HepG2 (cell line): ENCODE data around the gene CFL1. TPM values are rescaled to one million over a fixed set of nuclear protein-coding genes. Genes with fewer than 3 reads are reported as not detected.

Experiments used
- polyA plus RNA-seq, 8 experiments: library from polyadenylated mRNA; depleted of rRNA in 3 of 8; stranded (reverse) in 7 of 8; unstranded in 1 of 8; fragments of >200 nt; fragmentation: Illumina TruSeq in 4 of 8; extraction: Trizol in 4 of 8; gene quantifications; 2 replicates each; pipeline versions ENCODE4 v1.2.1 to v1.2.3, GENCODE V29; 2011 to 2016; ENCODE audit warnings: low read depth in 4 of 8, missing spikeins in 1 of 8, mixed read lengths in 1 of 8; ENCODE audit not compliant: insufficient read depth in 1 of 8
- total RNA-seq, 5 experiments: library from RNA; depleted of rRNA; stranded (reverse); fragments of >200 nt; fragmentation: Illumina TruSeq; extraction: Trizol; gene quantifications; 2 replicates each; pipeline ENCODE4 v1.2.3, GENCODE V29; 2016; ENCODE audit warnings: low read depth in 1 of 5

The CFL1 gene
- total and polyA plus RNA-seq, 2 of the 13 experiments (the other 11 are each of a cell fraction or from before 2014, with no cell fraction given): 379 to 383 TPM

Other genes with a start within 250 kb of the CFL1 start
- 35.6 and 51.5 TPM in 2 replicates for gene MAP3K11, start 244.0 kb downstream of the CFL1 start, total RNA-seq (2016; rRNA removed; fragmentation: Illumina TruSeq; extraction: Trizol)
- 35.9 and 54.6 TPM in 2 replicates for gene MAP3K11, start 244.0 kb downstream of the CFL1 start, polyA plus RNA-seq (2011; rRNA removed)
- gene PCNX3, start 242.4 kb downstream of the CFL1 start, total RNA-seq (2016; rRNA removed; fragmentation: Illumina TruSeq; extraction: Trizol): 14.5 and 23.0 TPM in 2 replicates
- 16.2 and 23.1 TPM in 2 replicates for gene PCNX3, start 242.4 kb downstream of the CFL1 start, polyA plus RNA-seq (2011; rRNA removed)
- gene SIPA1, start 220.1 kb downstream of the CFL1 start, total RNA-seq (2016; rRNA removed; fragmentation: Illumina TruSeq; extraction: Trizol): 5.4 and 5.8 TPM in 2 replicates
- gene SIPA1, start 220.1 kb downstream of the CFL1 start, polyA plus RNA-seq (2011; rRNA removed): 7.7 and 9.1 TPM in 2 replicates
- gene RELA, start 195.3 kb downstream of the CFL1 start, total RNA-seq (2016; rRNA removed; fragmentation: Illumina TruSeq; extraction: Trizol): 18.7 and 21.4 TPM in 2 replicates
- gene RELA, start 195.3 kb downstream of the CFL1 start, polyA plus RNA-seq (2011; rRNA removed): 40.5 and 51.0 TPM in 2 replicates
- gene KAT5, start 145.9 kb downstream of the CFL1 start, total RNA-seq (2016; rRNA removed; fragmentation: Illumina TruSeq; extraction: Trizol): 45.4 and 48.3 TPM in 2 replicates
- 34.4 and 35.2 TPM in 2 replicates for gene KAT5, start 145.9 kb downstream of the CFL1 start, polyA plus RNA-seq (2011; rRNA removed)
- gene RNASEH2C, start 137.4 kb downstream of the CFL1 start, total RNA-seq (2016; rRNA removed; fragmentation: Illumina TruSeq; extraction: Trizol): 50.9 and 65.1 TPM in 2 replicates
- gene RNASEH2C, start 137.4 kb downstream of the CFL1 start, polyA plus RNA-seq (2011; rRNA removed): 24.6 and 27.4 TPM in 2 replicates
- 3.8 and 4.4 TPM in 2 replicates for gene AP5B1, start 77.2 kb downstream of the CFL1 start, total RNA-seq (2016; rRNA removed; fragmentation: Illumina TruSeq; extraction: Trizol)
- 1.7 and 2.8 TPM in 2 replicates for gene AP5B1, start 77.2 kb downstream of the CFL1 start, polyA plus RNA-seq (2011; rRNA removed)
- not detected in 2 replicates for gene OVOL1, start 71.1 kb downstream of the CFL1 start, total RNA-seq (2016; rRNA removed; fragmentation: Illumina TruSeq; extraction: Trizol)
- 0.01 and 0.04 TPM in 2 replicates for gene OVOL1, start 71.1 kb downstream of the CFL1 start, polyA plus RNA-seq (2011; rRNA removed)
- gene SNX32, start 24.2 kb downstream of the CFL1 start, total RNA-seq (2016; rRNA removed; fragmentation: Illumina TruSeq; extraction: Trizol): 0.09 TPM in 1 of 2 replicates, not detected in the other
- 0.29 and 0.34 TPM in 2 replicates for gene SNX32, start 24.2 kb downstream of the CFL1 start, polyA plus RNA-seq (2011; rRNA removed)
- 13.2 and 25.6 TPM in 2 replicates for gene MUS81, start 2.3 kb upstream of the CFL1 start, total RNA-seq (2016; rRNA removed; fragmentation: Illumina TruSeq; extraction: Trizol)
- gene MUS81, start 2.3 kb upstream of the CFL1 start, polyA plus RNA-seq (2011; rRNA removed): 30.2 and 43.6 TPM in 2 replicates
- gene EFEMP2, start 14.6 kb upstream of the CFL1 start, total RNA-seq (2016; rRNA removed; fragmentation: Illumina TruSeq; extraction: Trizol): 3.7 and 7.4 TPM in 2 replicates
- 29.7 and 34.3 TPM in 2 replicates for gene EFEMP2, start 14.6 kb upstream of the CFL1 start, polyA plus RNA-seq (2011; rRNA removed)
- gene CTSW, start 21.7 kb upstream of the CFL1 start, total RNA-seq (2016; rRNA removed; fragmentation: Illumina TruSeq; extraction: Trizol): not detected in 2 replicates
- gene CTSW, start 21.7 kb upstream of the CFL1 start, polyA plus RNA-seq (2011; rRNA removed): 0.09 TPM in 1 of 2 replicates, not detected in the other
- gene FIBP, start 30.3 kb upstream of the CFL1 start, total RNA-seq (2016; rRNA removed; fragmentation: Illumina TruSeq; extraction: Trizol): 62.1 and 66.0 TPM in 2 replicates
- 42.9 and 55.3 TPM in 2 replicates for gene FIBP, start 30.3 kb upstream of the CFL1 start, polyA plus RNA-seq (2011; rRNA removed)
- gene CCDC85B, start 32.5 kb upstream of the CFL1 start, total RNA-seq (2016; rRNA removed; fragmentation: Illumina TruSeq; extraction: Trizol): 15.7 and 19.5 TPM in 2 replicates
- 8.2 and 11.4 TPM in 2 replicates for gene CCDC85B, start 32.5 kb upstream of the CFL1 start, polyA plus RNA-seq (2011; rRNA removed)
- gene FOSL1, start 42.2 kb upstream of the CFL1 start, total RNA-seq (2016; rRNA removed; fragmentation: Illumina TruSeq; extraction: Trizol): 3.1 and 4.0 TPM in 2 replicates
- 2.8 and 4.1 TPM in 2 replicates for gene FOSL1, start 42.2 kb upstream of the CFL1 start, polyA plus RNA-seq (2011; rRNA removed)
- gene C11orf68, start 60.9 kb upstream of the CFL1 start, total RNA-seq (2016; rRNA removed; fragmentation: Illumina TruSeq; extraction: Trizol): 8.4 and 10.0 TPM in 2 replicates
- gene C11orf68, start 60.9 kb upstream of the CFL1 start, polyA plus RNA-seq (2011; rRNA removed): 28.3 and 37.2 TPM in 2 replicates
- gene DRAP1, start 61.2 kb upstream of the CFL1 start, total RNA-seq (2016; rRNA removed; fragmentation: Illumina TruSeq; extraction: Trizol): 31.5 and 52.3 TPM in 2 replicates
- gene DRAP1, start 61.2 kb upstream of the CFL1 start, polyA plus RNA-seq (2011; rRNA removed): 44.6 and 46.8 TPM in 2 replicates
- not detected in 2 replicates for gene TSGA10IP, start 87.3 kb upstream of the CFL1 start, total RNA-seq (2016; rRNA removed; fragmentation: Illumina TruSeq; extraction: Trizol)
- 0.07 TPM in 1 of 2 replicates, not detected in the other for gene TSGA10IP, start 87.3 kb upstream of the CFL1 start, polyA plus RNA-seq (2011; rRNA removed)
- 18.1 and 22.5 TPM in 2 replicates for gene SART1, start 103.6 kb upstream of the CFL1 start, total RNA-seq (2016; rRNA removed; fragmentation: Illumina TruSeq; extraction: Trizol)
- 11.3 and 13.1 TPM in 2 replicates for gene SART1, start 103.6 kb upstream of the CFL1 start, polyA plus RNA-seq (2011; rRNA removed)
- 30.8 and 45.9 TPM in 2 replicates for gene EIF1AD, start 144.0 kb upstream of the CFL1 start, total RNA-seq (2016; rRNA removed; fragmentation: Illumina TruSeq; extraction: Trizol)
- 18.2 and 24.0 TPM in 2 replicates for gene EIF1AD, start 144.0 kb upstream of the CFL1 start, polyA plus RNA-seq (2011; rRNA removed)
- 40.5 and 45.9 TPM in 2 replicates for gene BANF1, start 144.3 kb upstream of the CFL1 start, total RNA-seq (2016; rRNA removed; fragmentation: Illumina TruSeq; extraction: Trizol)
- gene BANF1, start 144.3 kb upstream of the CFL1 start, polyA plus RNA-seq (2011; rRNA removed): 75.9 and 86.5 TPM in 2 replicates
- not detected in 2 replicates for gene CST6, start 153.8 kb upstream of the CFL1 start, total RNA-seq (2016; rRNA removed; fragmentation: Illumina TruSeq; extraction: Trizol)
- not detected in 2 replicates for gene CST6, start 153.8 kb upstream of the CFL1 start, polyA plus RNA-seq (2011; rRNA removed)
- not detected in 2 replicates for gene CATSPER1, start 168.3 kb upstream of the CFL1 start, total RNA-seq (2016; rRNA removed; fragmentation: Illumina TruSeq; extraction: Trizol)
- 0.04 and 0.17 TPM in 2 replicates for gene CATSPER1, start 168.3 kb upstream of the CFL1 start, polyA plus RNA-seq (2011; rRNA removed)
- gene GAL3ST3, start 191.0 kb upstream of the CFL1 start, total RNA-seq (2016; rRNA removed; fragmentation: Illumina TruSeq; extraction: Trizol): not detected in 2 replicates
- gene GAL3ST3, start 191.0 kb upstream of the CFL1 start, polyA plus RNA-seq (2011; rRNA removed): not detected in 2 replicates
- gene SF3B2, start 194.2 kb upstream of the CFL1 start, total RNA-seq (2016; rRNA removed; fragmentation: Illumina TruSeq; extraction: Trizol): 153 and 162 TPM in 2 replicates
- gene SF3B2, start 194.2 kb upstream of the CFL1 start, polyA plus RNA-seq (2011; rRNA removed): 70.0 and 70.4 TPM in 2 replicates
- gene PACS1, start 212.1 kb upstream of the CFL1 start, total RNA-seq (2016; rRNA removed; fragmentation: Illumina TruSeq; extraction: Trizol): 7.6 and 12.2 TPM in 2 replicates
- gene PACS1, start 212.1 kb upstream of the CFL1 start, polyA plus RNA-seq (2011; rRNA removed): 8.6 and 11.9 TPM in 2 replicates